ENCODE results near the gene BMAL2.

Gene BMAL2

GRCh38 chr12:27366621-27367020 lies 34.0 kb downstream of the BMAL2 start:
- H3K9me3 ChIP-seq (ENCODE audit: insufficient read depth, low read depth, low read length), result no peaks in the 10 kb centered on the region
- no peaks in the 10 kb centered on the region for H3K4me1 ChIP-seq (ENCODE audit: insufficient read depth, low read length)
- no peaks in the 10 kb centered on the region for H3K27me3 ChIP-seq (ENCODE audit: insufficient read depth, low read length)
- H3K9ac ChIP-seq (ENCODE audit: low read depth, low read length), result no peak overlapping the region
- H3K27ac ChIP-seq (ENCODE audit: low read length), result no peak overlapping the region
- no peak overlapping the region for H3K4me3 ChIP-seq (ENCODE audit: low read length)
- H3K36me3 ChIP-seq (ENCODE audit: insufficient read depth, low read depth, low read length), result peaks cover 15% of the 10 kb centered on the region; the same call in 1 of the 2 replicates

DNA sequence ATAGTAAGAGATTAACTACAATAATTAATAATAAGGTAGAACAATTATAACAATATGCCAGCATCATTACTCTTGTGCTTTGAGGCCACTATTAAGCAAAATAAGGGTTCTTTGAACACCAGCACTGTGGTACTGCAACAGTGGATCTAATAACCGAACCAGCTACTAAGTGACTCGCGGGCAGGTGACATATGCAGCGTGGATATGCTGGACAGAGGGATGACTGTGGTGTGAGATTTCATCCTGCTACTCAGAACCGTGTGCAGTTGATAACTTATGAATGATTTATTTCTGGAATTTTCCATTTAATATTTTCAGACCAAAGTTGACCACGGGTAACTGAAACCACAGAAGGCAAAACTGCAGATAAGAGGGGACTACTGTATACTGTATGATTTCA lies 34.4 kb downstream of the BMAL2 start:
- H3K27me3 ChIP-seq (ENCODE audit: insufficient read depth, low read length), result no peaks in the 10 kb centered on the region
- peaks cover 15% of the 10 kb centered on the region; the same call in 1 of the 2 replicates for H3K36me3 ChIP-seq (ENCODE audit: insufficient read depth, low read depth, low read length)
- no peak overlapping the region for H3K4me3 ChIP-seq (ENCODE audit: low read length)
- H3K4me1 ChIP-seq (ENCODE audit: insufficient read depth, low read length), result no peaks in the 10 kb centered on the region
- H3K9me3 ChIP-seq (ENCODE audit: insufficient read depth, low read depth, low read length), result no peaks in the 10 kb centered on the region
- no peak overlapping the region for H3K9ac ChIP-seq (ENCODE audit: low read depth, low read length)
- no peak overlapping the region for H3K27ac ChIP-seq (ENCODE audit: low read length)

- Histone ChIP-seq H3K27me3 (ENCODE audit: insufficient read depth, low read length) (no peaks in the 10 kb centered on the region), H3K27ac (ENCODE audit: low read length) (no peak overlapping the region), H3K4me3 (ENCODE audit: low read length) (no peak overlapping the region), H3K9me3 (ENCODE audit: insufficient read depth, low read depth, low read length) (no peaks in the 10 kb centered on the region), H3K9ac (ENCODE audit: low read depth, low read length) (no peak overlapping the region), H3K4me1 (ENCODE audit: insufficient read depth, low read length) (no peaks in the 10 kb centered on the region), H3K36me3 (ENCODE audit: insufficient read depth, low read depth, low read length) (peaks cover 4% of the 10 kb centered on the region)
These were observed 49.6 kb downstream of the BMAL2 start for GRCh38 chr12:27382171-27382795.

Data from iPS-20b (cell line).